HG03066 (cell line): ENCODE measurements around the gene NOL12.

Source experiments
- ATAC-seq: cut with Tn5 transposase; IDR thresholded peaks from one replicate; pipeline ENCODE4 v1.9.1; 2021; ENCODE audit warnings: low read depth; ENCODE audit not compliant: unreplicated experiment

NOL12 gene

DNA sequence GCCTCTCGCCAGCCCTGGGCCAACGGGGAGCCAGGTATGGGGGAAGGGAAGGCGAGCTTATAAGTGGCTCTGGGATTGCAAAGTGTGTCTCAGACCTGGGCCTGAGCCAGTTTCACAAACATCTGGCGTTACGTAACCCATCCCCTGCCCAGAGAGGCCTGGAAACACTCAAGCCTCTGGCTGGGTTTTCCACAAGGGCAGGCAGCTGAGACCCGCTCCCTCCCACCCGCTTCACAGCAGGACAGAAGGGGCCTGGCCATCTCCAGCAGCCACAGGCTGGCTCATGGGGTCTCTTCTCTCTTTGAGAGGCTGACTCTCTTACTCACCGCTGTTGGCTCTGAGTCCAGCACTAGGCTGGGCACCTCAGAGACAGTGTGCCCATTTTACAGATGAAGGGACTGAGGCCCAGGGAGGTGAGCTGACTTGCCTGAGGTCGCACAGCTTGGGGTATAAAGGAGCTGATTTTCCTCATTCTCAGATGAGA is 55.2 kb downstream of the NOL12 start:
- no peak for ATAC-seq

DNA sequence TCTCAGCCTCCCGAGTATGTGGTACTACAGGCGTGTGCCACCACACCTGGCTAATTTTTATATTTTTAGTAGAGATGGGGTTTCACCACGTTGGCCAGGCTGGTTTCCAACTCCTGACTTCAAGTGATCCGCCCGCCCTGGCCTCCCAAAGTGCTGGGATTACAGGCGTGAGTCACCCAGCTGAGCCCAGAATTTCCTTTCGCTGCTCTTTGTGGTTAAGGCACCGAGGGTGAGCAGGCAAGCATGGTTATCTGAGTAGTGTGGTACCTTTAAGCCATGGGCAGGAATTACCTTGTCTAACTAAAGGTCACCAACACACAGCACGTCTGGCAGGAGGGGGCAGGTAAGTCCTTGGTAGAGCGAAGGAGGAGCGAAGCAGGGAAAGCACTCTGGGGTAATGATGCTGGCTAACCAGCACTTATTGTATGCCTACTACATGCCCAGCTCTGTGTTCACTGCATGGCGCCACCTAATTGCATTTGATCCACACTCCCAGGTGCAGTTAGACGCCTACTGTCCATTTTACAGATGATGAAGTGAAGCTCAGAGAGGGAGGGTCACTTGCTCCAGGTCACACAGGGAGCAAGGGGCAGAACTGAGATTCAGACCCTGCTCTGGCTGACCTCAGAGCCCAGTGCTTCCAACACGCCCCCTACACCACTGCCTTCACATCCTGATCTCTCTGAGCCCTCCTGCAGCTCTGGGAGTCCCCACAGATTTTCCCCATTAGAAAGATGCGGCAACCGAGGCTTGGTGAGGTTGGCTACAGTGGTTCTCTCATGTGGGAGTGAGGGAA is 56.4 kb downstream of the NOL12 start:
- no peak for ATAC-seq
